ENCODE data around the gene CTNNA2.

- TF ChIP-seq TAF1 (IDR thresholded peaks at IDR 0.05; ENCODE audit: borderline replicate concordance, low read depth, low read length) = no peak
- no peak for TF ChIP-seq POLR2A (IDR thresholded peaks at IDR 0.05; ENCODE audit: low read depth, low read length)
Observed at GRCh38 chr2:80059447-80059846, 546.6 kb downstream of the CTNNA2 start.
